ENCODE measurements around the gene TFF3. TPM values are rescaled to one million over a fixed set of nuclear protein-coding genes. Genes with fewer than 3 reads are reported as not detected.

The TFF3 gene
- polyA plus RNA-seq, 1 donor from 2014 or later, result not detected

DNA sequence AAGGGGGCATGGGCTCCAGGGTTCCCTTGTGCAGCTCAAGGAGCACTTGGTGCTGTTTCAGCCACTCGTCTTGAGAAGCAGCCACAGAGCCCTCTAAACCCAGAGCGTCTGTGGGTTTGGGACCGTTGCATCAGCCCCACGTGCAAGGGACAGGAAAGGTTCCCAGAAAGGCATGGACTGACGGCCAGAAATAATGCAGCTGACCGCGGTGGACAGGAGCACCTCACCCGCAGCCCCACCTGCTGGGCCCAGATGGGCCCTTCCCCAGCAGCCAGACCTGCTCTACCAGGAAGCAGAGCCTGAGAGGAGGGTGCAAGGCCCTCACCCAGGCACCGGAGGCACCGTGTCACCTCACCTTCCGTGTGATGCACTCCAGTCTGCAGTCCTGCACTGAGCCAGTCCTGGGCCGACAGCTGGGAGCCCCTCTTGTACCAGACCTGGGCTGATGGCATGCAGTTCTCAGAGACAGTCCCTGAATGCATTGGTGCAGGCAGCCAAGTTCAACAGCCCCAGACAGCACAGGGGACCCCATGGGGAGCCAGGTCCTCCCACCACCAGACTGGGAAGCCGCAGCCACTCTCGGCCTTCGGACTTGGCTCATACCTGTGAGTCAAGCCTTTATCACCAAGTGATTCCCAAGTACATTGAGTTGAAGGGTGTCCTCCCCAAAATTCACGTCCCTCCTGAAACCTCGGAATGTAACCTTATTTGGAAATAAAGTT lies 4.8 kb upstream of the TFF3 start:
- H3K27ac ChIP-seq (ENCODE audit: low read length), result no peak overlapping the region
- no peak overlapping the region for H3K4me2 ChIP-seq (ENCODE audit: low read length)
- TF ChIP-seq, protein P1, sequence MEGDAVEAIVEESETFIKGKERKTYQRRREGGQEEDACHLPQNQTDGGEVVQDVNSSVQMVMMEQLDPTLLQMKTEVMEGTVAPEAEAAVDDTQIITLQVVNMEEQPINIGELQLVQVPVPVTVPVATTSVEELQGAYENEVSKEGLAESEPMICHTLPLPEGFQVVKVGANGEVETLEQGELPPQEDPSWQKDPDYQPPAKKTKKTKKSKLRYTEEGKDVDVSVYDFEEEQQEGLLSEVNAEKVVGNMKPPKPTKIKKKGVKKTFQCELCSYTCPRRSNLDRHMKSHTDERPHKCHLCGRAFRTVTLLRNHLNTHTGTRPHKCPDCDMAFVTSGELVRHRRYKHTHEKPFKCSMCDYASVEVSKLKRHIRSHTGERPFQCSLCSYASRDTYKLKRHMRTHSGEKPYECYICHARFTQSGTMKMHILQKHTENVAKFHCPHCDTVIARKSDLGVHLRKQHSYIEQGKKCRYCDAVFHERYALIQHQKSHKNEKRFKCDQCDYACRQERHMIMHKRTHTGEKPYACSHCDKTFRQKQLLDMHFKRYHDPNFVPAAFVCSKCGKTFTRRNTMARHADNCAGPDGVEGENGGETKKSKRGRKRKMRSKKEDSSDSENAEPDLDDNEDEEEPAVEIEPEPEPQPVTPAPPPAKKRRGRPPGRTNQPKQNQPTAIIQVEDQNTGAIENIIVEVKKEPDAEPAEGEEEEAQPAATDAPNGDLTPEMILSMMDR (IDR thresholded peaks at IDR 0.05; ENCODE audit: poor library complexity, severe bottlenecking), result no peak
- TF ChIP-seq, protein P2, sequence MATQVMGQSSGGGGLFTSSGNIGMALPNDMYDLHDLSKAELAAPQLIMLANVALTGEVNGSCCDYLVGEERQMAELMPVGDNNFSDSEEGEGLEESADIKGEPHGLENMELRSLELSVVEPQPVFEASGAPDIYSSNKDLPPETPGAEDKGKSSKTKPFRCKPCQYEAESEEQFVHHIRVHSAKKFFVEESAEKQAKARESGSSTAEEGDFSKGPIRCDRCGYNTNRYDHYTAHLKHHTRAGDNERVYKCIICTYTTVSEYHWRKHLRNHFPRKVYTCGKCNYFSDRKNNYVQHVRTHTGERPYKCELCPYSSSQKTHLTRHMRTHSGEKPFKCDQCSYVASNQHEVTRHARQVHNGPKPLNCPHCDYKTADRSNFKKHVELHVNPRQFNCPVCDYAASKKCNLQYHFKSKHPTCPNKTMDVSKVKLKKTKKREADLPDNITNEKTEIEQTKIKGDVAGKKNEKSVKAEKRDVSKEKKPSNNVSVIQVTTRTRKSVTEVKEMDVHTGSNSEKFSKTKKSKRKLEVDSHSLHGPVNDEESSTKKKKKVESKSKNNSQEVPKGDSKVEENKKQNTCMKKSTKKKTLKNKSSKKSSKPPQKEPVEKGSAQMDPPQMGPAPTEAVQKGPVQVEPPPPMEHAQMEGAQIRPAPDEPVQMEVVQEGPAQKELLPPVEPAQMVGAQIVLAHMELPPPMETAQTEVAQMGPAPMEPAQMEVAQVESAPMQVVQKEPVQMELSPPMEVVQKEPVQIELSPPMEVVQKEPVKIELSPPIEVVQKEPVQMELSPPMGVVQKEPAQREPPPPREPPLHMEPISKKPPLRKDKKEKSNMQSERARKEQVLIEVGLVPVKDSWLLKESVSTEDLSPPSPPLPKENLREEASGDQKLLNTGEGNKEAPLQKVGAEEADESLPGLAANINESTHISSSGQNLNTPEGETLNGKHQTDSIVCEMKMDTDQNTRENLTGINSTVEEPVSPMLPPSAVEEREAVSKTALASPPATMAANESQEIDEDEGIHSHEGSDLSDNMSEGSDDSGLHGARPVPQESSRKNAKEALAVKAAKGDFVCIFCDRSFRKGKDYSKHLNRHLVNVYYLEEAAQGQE (IDR thresholded peaks at IDR 0.05; ENCODE audit: borderline replicate concordance), result no peak
- TF ChIP-seq SMC3 (conservative IDR thresholded peaks at IDR 0.05; ENCODE audit: poor library complexity) (no peak), MXI1 (conservative IDR thresholded peaks at IDR 0.05; ENCODE audit: poor library complexity, severe bottlenecking) (no peak), EP300 (conservative IDR thresholded peaks at IDR 0.05; ENCODE audit: poor library complexity, severe bottlenecking) (no peak), POLR2AphosphoS5 (IDR thresholded peaks at IDR 0.05) (no peak), TAF1 (IDR thresholded peaks at IDR 0.05; ENCODE audit: low read depth) (no peak), RAD21 (conservative IDR thresholded peaks at IDR 0.05) (no peak), EZH2 (IDR thresholded peaks at IDR 0.05; ENCODE audit: borderline replicate concordance, insufficient read depth, low read length, poor library complexity, severe bottlenecking) (no peak)
- no peak overlapping the region for H2AFZ ChIP-seq (ENCODE audit: low read depth, low read length)
- no peak overlapping the region for H3K9ac ChIP-seq (ENCODE audit: low read length)
- no peaks in the 10 kb centered on the region for H3K9me3 ChIP-seq (ENCODE audit: low read length)
- H3K36me3 ChIP-seq (ENCODE audit: insufficient read depth, low read length), result no peaks in the 10 kb centered on the region
- H3K27me3 ChIP-seq (ENCODE audit: insufficient read depth, low read depth, low read length), result no peaks in the 10 kb centered on the region
- H3K79me2 ChIP-seq (replicated peaks; ENCODE audit: insufficient read depth, low read length), result no peaks in the 10 kb centered on the region
- H3K4me3 ChIP-seq (ENCODE audit: low read length), result no peak overlapping the region
- no peaks in the 10 kb centered on the region for H4K20me1 ChIP-seq (ENCODE audit: insufficient read depth)
- no peaks in the 10 kb centered on the region for H3K9me2 ChIP-seq (ENCODE audit: insufficient read depth, low read length)
- H3F3A ChIP-seq (ENCODE audit: insufficient read depth, low read length, poor library complexity, severe bottlenecking), result no peaks in the 10 kb centered on the region

DNA sequence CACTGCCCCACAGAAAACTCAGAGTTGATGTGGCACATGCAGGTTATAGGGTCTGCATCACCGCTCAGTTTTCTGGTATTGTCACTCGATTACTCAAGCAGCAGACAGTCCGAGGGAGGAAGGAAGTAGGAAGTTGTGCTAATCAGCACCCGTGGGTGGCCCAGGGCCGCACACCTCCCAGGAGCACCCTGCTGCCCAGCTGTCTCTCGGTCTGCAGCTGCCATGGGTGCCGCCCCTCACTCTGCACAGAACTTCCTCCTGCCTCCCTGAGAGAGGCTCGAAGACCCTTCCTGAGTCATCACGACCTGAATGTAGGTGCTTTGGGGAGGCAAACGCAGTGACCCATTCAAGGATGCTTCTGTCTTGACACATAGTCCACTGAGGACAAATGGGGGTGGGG lies 4.2 kb upstream of the TFF3 start:
- Histone ChIP-seq H3K9me2 (ENCODE audit: insufficient read depth, low read length) (no peaks in the 10 kb centered on the region), H4K20me1 (ENCODE audit: insufficient read depth) (no peaks in the 10 kb centered on the region), H3K4me2 (ENCODE audit: low read length) (no peak overlapping the region), H3F3A (ENCODE audit: insufficient read depth, low read length, poor library complexity, severe bottlenecking) (no peaks in the 10 kb centered on the region), H2AFZ (ENCODE audit: low read depth, low read length) (no peak overlapping the region), H3K9me3 (ENCODE audit: low read length) (no peaks in the 10 kb centered on the region), H3K27ac (ENCODE audit: low read length) (no peak overlapping the region), H3K4me3 (ENCODE audit: low read length) (no peak overlapping the region), H3K9ac (ENCODE audit: low read length) (no peak overlapping the region), H3K79me2 (replicated peaks; ENCODE audit: insufficient read depth, low read length) (no peaks in the 10 kb centered on the region), H3K27me3 (ENCODE audit: insufficient read depth, low read depth, low read length) (no peaks in the 10 kb centered on the region), H3K36me3 (ENCODE audit: insufficient read depth, low read length) (no peaks in the 10 kb centered on the region)
- TF ChIP-seq, protein P2 (IDR thresholded peaks at IDR 0.05; ENCODE audit: borderline replicate concordance), result no peak
- TF ChIP-seq, protein P1 (IDR thresholded peaks at IDR 0.05; ENCODE audit: poor library complexity, severe bottlenecking), result no peak
- no peak for TF ChIP-seq MXI1 (conservative IDR thresholded peaks at IDR 0.05; ENCODE audit: poor library complexity, severe bottlenecking)
- TF ChIP-seq EZH2 (IDR thresholded peaks at IDR 0.05; ENCODE audit: borderline replicate concordance, insufficient read depth, low read length, poor library complexity, severe bottlenecking), result no peak
- no peak for TF ChIP-seq TAF1 (IDR thresholded peaks at IDR 0.05; ENCODE audit: low read depth)
- TF ChIP-seq EP300 (conservative IDR thresholded peaks at IDR 0.05; ENCODE audit: poor library complexity, severe bottlenecking), result no peak
- TF ChIP-seq POLR2AphosphoS5 (IDR thresholded peaks at IDR 0.05), result no peak
- TF ChIP-seq RAD21 (conservative IDR thresholded peaks at IDR 0.05), result no peak
- no peak for TF ChIP-seq SMC3 (conservative IDR thresholded peaks at IDR 0.05; ENCODE audit: poor library complexity)

All from neural cell (in vitro differentiated cells).